Hematopoietic multipotent progenitor cell (in vitro differentiated cells): ENCODE results near the gene VAC14. TPM values are rescaled to one million over a fixed set of nuclear protein-coding genes. Genes with fewer than 3 reads are reported as not detected.
"Not testable (repeated sequence)": the region's sequence is repeated elsewhere in the genome, so short reads cannot be mapped to it uniquely, and the experiment has no call there.

ENCODE experiments used
- DNase-seq, 3 donors: peaks; one replicate each; pipeline ENCODE4 v3.0.0-alpha.2; 2011 to 2015; ENCODE audit warnings: low read depth in 2 of 3, low spot score in 2 of 3
- total RNA-seq: library from RNA; depleted of rRNA; stranded (reverse); fragments of >200 nt; gene quantifications from one replicate; pipeline ENCODE4 v1.2.3, GENCODE V29; 2012

VAC14 gene
- total RNA-seq, 1 donor = 52.0 TPM

GRCh38 chr16:70684146-70685060 lies 116.6 kb downstream of the VAC14 start:
- no peak for DNase-seq

- DNase-seq = no peak
Observed at GRCh38 chr16:70683146-70683944, 117.6 kb downstream of the VAC14 start.

DNA sequence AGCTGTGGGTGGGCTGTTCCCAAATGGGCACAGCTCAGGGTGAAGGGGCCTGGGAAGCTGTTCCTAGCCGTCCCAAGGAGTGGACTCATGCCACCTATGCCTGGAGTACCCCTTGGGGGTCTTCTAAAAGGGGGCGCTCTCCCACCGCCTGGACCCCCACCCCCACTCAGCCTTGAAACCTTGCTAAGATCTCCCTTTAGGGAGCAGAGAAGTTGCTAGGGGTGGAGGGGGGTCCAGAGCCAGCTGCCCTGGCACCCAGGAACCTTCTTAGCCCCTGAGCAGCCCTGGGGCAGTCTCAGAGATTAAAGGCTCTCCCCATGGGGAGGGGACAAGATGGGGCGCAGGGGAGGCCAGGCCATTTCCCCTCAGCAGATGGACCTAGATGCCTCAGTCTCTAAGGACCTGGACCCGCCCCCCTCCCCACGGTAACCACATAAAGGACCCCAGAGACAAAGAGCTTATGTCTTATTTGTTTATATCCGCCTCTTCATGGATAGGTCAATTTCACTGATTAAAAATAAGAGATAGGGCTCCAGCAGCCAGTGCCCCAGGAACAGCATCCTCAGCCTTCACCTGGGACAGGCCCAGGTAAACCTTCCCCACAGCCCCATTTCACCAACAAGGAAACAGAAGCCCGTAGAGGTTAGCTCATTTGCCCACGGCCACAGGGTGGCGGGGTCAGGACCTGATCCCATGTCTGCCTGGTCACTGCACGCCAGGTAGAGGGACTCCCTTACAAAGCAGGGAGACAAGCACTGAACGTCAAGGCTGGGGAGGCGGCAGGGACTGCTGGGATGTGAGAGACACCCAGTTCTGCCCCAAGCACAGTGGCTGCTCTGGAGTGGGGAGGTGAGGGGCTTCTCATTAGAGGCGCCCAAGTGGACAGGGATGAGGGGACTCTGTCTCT lies 118.5 kb downstream of the VAC14 start:
- no peak for DNase-seq

GRCh38 chr16:70681382-70682238 lies 119.3 kb downstream of the VAC14 start:
- no peak for DNase-seq

GRCh38 chr16:70680495-70681381 lies 120.2 kb downstream of the VAC14 start:
- DNase-seq = no peak

DNA sequence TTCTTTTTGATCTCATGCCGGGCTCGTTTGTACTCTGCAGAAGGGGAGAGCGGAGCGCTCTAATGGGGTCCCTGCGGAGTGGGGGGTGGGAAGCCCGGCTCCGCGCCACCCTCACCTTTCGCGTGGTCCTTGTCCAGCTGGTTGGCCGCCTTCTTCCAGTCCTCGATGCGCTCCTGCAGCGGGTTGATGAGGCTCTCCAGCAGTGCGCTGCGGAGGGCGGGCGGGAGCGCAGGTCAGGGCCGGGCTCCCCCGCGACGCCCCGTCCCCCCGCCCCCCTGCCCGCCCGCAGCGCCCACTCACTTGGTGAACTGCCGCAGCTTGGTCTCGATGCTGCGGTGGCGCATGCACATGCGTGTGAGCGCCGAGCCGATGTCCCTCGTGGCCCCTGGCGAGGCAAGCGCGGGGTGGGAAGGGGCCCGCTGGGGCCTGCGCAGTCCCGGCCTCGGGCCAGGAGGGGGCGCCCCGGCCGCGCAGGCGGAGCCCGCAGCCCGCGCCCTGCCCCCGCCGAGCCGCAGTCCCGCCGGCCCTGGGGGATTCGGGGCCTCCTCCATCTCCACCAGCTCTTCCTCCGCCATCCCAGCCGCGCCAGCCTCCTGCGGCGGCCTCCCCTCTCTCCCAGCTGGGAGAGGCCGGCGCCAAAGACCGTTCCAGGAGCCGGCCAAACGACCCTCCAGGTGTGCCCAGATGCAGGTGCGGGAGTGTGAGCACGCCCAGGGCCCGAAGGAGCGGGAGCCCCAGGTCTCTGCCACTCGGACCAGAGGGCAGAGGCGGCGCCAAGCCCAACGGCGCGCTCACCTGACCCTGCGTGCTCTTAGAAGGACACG lies 121.1 kb downstream of the VAC14 start:
- peak in 1 of 3 donors; percentile 14 for DNase-seq

DNA sequence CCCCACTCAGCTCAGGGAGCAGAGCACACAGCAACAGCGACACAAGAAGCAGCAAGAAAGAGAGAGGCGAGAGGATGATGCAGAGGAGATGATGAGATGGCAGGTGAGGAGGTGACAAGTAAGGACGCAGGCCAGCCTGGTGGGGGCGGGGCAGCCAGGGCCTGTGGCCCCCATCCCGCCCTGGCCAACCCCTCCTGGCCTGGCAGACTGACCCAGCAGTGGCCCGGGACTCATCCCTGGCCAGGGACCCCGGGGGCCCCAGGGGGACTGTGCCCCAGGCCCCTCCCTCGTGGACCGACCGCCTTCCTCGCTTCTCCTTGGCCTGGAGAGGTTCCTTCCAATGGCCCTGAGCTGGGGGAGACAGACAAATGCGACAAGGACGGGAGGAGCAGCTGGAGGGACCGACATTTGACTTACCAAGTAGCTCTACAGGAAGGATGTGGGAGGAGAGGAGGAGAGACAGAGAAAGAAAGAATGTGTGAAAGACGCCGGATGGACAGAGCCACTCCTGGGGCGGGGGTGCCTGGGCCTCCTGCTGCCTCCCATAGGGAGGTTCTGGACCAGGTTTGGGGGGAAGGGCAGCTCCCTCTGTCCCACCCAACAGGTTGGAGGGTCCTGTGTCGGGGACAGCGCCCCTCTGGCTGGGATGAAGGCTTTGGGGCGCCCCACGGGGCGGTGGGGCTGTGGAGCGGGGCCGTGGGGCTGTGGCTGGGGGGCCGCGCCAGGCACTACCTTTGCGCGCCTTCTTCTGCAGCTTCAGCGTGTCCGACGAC lies 121.9 kb downstream of the VAC14 start:
- no peak for DNase-seq

DNA sequence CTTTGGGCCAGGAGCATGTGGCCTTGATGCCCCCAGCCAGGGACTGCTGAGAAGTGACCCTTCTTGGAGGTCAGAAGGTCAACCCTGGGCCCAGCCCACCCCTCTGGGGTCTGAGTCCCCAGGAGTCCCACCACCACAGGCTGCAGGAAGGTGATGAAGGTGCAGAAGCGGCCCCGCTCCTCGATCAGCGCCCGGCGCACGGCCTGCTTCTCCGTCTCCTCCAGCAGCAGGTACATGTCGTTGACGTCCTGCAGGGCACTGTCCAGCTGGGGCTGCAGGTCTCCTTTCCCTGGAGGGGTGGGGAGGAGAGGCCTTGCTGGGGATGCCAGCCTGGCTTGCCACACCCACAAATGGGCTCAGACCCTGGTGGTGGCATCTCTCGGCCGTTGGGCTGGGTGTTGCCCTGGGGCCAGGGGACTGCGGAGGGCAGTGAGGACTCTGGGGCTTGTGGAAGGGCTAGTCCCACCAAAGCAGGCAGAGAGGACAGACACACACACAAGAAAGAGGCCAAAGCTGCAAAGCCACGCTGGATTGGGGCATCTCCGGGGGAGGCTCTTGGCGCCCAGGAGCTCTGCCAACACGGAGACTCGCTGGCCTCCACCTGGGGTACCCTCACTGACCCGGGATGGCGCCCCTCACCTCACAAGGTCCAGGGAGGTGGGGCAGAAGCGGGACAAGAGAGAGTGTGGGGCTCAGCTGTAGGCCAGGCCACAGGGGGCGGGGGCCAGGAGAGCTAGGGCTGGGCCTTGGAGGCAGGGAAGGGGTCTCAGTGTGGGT lies 122.6 kb downstream of the VAC14 start:
- no peak for DNase-seq

- no peak for DNase-seq
Observed at GRCh38 chr16:70677499-70678120, 123.3 kb downstream of the VAC14 start.

GRCh38 chr16:70676675-70677498 lies 124.1 kb downstream of the VAC14 start:
- no peak for DNase-seq

DNA sequence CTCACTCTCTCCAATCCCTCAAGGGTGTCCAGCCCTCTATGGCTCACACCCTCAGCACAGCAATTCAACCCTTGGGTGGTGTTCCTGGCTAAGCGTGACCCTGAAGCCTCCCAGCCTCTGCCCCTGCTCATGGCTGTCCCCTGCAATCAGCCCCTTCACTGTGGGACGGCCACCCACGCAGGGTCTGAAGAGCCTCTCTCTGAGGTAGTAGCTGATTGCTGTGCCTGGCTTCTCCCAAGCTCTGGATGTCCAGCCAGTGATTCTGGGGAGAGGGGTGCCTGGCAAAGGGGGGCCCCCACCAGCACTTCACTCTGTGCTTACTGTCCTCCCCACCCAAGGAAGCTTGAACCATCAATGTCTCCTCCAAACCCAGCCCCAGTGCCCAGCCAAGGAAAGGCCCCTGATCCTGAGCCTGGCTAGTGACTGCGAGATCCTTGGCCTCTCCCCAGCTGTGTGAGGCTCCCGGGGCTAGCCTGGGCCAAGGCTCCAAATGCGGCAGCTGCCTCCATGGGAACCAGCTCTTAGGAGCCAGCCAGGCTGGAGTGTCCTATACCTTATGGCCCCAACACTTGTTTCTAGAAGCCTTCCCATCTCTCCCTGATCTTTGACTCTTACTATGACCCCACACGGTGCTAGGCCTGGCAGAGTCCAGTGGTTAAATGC lies 125.0 kb downstream of the VAC14 start:
- no peak for DNase-seq

GRCh38 chr16:70674221-70675014 lies 126.5 kb downstream of the VAC14 start:
- DNase-seq = no peak

DNA sequence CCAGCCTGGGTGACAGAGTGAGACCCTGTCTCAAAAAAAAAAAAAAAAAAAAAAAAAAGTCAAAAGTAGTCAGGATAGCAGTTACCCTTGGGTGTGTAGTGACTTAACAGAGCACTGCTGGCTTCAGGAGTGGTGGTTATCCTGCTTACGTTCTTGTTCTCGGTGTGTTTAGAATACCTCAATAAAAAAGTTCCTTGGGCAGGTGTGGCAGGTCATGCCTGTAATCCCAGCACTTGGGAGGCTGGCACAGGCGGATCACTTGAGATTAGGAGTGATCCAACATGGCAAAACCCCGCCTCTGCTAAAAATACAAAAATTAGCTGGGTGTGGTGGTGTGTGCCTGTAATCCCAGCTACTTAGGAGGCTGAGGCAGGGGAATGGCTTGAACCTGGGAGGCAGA lies 130.0 kb downstream of the VAC14 start:
- DNase-seq = not testable (repeated sequence)

DNA sequence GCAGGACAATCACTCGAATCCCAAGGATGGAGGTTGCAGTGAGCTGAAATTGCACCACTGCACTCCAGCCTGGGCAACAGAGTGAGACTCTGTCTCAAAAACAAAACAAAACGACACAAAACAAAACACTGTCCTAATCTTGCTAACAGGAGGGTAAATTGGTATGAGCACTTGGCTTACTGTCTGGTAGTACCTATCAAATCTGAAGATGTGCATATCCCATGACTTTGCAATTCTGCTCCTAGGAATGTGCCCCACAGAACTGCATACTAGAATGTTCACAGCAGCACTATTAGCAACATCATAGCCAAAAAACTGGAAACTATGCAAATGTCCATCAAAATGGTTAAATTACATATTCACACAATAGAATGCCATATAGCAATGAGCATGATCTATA lies 130.8 kb downstream of the VAC14 start:
- DNase-seq = no peak
